Daoy (cell line): ENCODE measurements around the gene APBB1IP. TPM values are rescaled to one million over a fixed set of nuclear protein-coding genes. Genes with fewer than 3 reads are reported as not detected.

Experiments
- total RNA-seq: library from RNA; depleted of rRNA; stranded (reverse); fragments of >200 nt; shearing (Covaris generic); gene quantifications from 2 replicates; pipeline ENCODE4 v1.2.3, GENCODE V29; 2014; rRNA removed

Gene APBB1IP
- total RNA-seq, 1 experiment from 2014 or later: not detected

Other genes starting within 250 kb of the APBB1IP start
- gene GAD2, start 221.6 kb upstream of the APBB1IP start, total RNA-seq: not detected in 2 replicates